Measurements from ENCODE around the gene FNDC3B.

GRCh38 chr3:172232579-172233212 lies 193.3 kb downstream of the FNDC3B start:
- TF ChIP-seq POLR2AphosphoS5 (IDR thresholded peaks at IDR 0.05; ENCODE audit: low read depth, low read length), result no peak
- no peak for TF ChIP-seq TAF1 (IDR thresholded peaks at IDR 0.05; ENCODE audit: borderline replicate concordance, low read depth, low read length)
- no peak for TF ChIP-seq POLR2A (IDR thresholded peaks at IDR 0.05; ENCODE audit: low read depth, low read length)

Data from GM12892 (cell line).